Mucosa of descending colon (tissue), 3 donors: ENCODE measurements around the gene ZDHHC21. TPM values are rescaled to one million over a fixed set of nuclear protein-coding genes. Genes with fewer than 3 reads are reported as not detected.

Experiments
- ATAC-seq: fragments of 200-7000 bp; cut with Tn5 transposase; one replicate; pipeline ENCODE4 v1.9.1; 2020; ENCODE audit warnings: mild to moderate bottlenecking, moderate library complexity
- DNase-seq, 3 donors: peaks; one replicate each; pipeline ENCODE4 v3.0.0-alpha.2; 2020
- H3K36me3 ChIP-seq: fragments of 200-600 bp; one replicate; pipeline ENCODE4 v1.8.0; 2021; ENCODE audit warnings: low read depth, mild to moderate bottlenecking
- H3K4me1 ChIP-seq: fragments of 200-600 bp; one replicate; pipeline ENCODE4 v1.8.0; 2021; ENCODE audit warnings: low read depth, mild to moderate bottlenecking
- H3K4me3 ChIP-seq: fragments of 200-600 bp; one replicate; pipeline ENCODE4 v1.8.0; 2021; ENCODE audit warnings: mild to moderate bottlenecking
- H3K9me3 ChIP-seq: fragments of 200-600 bp; one replicate; pipeline ENCODE4 v1.8.0; 2021; ENCODE audit warnings: mild to moderate bottlenecking
- CTCF ChIP-seq: fragments of 200-600 bp; IDR thresholded peaks from one replicate; pipeline ENCODE4 v1.8.0; 2022; ENCODE audit warnings: antibody characterized with exemption, mild to moderate bottlenecking
- intact Hi-C, 2 donors: fragments of 100-400 bp; cut with DNase I in 1 of 2; cut with micrococcal nuclease in 1 of 2; formaldehyde crosslinking; loops; one replicate each; pipeline versions ENCODE4 v1.11.0 to v1.11.1; 2022; cut with DNase I, micrococcal nuclease
- long read RNA-seq, 2 donors: library from polyadenylated mRNA; unstranded; transcript quantifications; one replicate each; pipeline ENCODE4 v2.0.0, GENCODE V29; 2019 to 2021
- total RNA-seq, 3 donors: library from RNA; stranded (reverse); fragmentation: NEBNext Ultra II Directional in 2 of 3; extraction: Animal tissue kit (Norgen Biotek cat#: 25700) in 2 of 3; gene quantifications; one replicate each; pipeline versions ENCODE4 v1.2.1 to v1.2.4, GENCODE V29; 2021 to 2023
- donor health status: DM: no; HTN: no; CAD: no; lungs with moderate emphysema.
- donor health status: DM: no; HTN: no; CAD: no.
- donor health status: DM: no; HTN: yes; CAD: no.

ZDHHC21 gene
- total RNA-seq, result 10 to 100 TPM; 11.5 to 16.7 (median 16.6) TPM
- long read RNA-seq, donor 1, full-length matches to known transcripts, result 10 of 26 reads
- long read RNA-seq, donor 1, partial matches to known transcripts, result 3 of 26 reads
- long read RNA-seq, donor 1, other reads (novel, unspliced or antisense), result 13 of 26 reads
- long read RNA-seq, donor 2, partial matches to known transcripts, result 0 of 3 reads
- long read RNA-seq, donor 2, other reads (novel, unspliced or antisense), result 3 of 3 reads

GRCh38 chr9:14693251-14693861 lies at the start of gene ZDHHC21:
ZDHHC21 (minus strand) TSS chr9:14693432; CDS start chr9:14674340, 19,092 bp downstream.
- Histone ChIP-seq H3K4me1 (peaks cover 7% of the 10 kb centered on the region), H3K36me3 (no peaks in the 10 kb centered on the region), H3K4me3 (peak within 1 kb of the TSS; percentile 71), H3K9me3 (no peaks in the 10 kb centered on the region)
- intact Hi-C loops, result no loop called here
- no peak for TF ChIP-seq CTCF
- ATAC-seq (peak; percentile 97), DNase-seq (peak; percentile 77 to 86 (median 84))

- TF ChIP-seq CTCF, result no peak
- DNase-seq (no peak), ATAC-seq (no peak)
- Histone ChIP-seq H3K36me3 (no peaks in the 10 kb centered on the region), H3K4me1 (no peaks in the 10 kb centered on the region), H3K9me3 (no peaks in the 10 kb centered on the region), H3K4me3 (no peak overlapping the region)
- intact Hi-C loops, result no loop called here
Measured at GRCh38 chr9:14741369-14741768, 48.1 kb upstream of the ZDHHC21 start.

GRCh38 chr9:14733133-14733532 lies 39.9 kb upstream of the ZDHHC21 start:
- no peaks in the 10 kb centered on the region for H3K4me1 ChIP-seq
- no peak overlapping the region for H3K4me3 ChIP-seq
- no peaks in the 10 kb centered on the region for H3K9me3 ChIP-seq
- H3K36me3 ChIP-seq, result no peaks in the 10 kb centered on the region
- DNase-seq (no peak), ATAC-seq (no peak)
- intact Hi-C loops, result no loop called here
- TF ChIP-seq CTCF, result no peak

- H3K36me3 ChIP-seq, result no peaks in the 10 kb centered on the region
- H3K9me3 ChIP-seq, result no peaks in the 10 kb centered on the region
- ATAC-seq (no peak), DNase-seq (no peak)
- intact Hi-C loops, result no loop called here
- no peak for TF ChIP-seq CTCF
- H3K4me1 ChIP-seq, result no peaks in the 10 kb centered on the region
- no peak overlapping the region for H3K4me3 ChIP-seq
Measured at GRCh38 chr9:14731294-14731981, 38.2 kb upstream of the ZDHHC21 start.

GRCh38 chr9:14730461-14730898 lies 37.2 kb upstream of the ZDHHC21 start:
- H3K4me1 ChIP-seq, result no peaks in the 10 kb centered on the region
- intact Hi-C loops, result no loop called here
- ATAC-seq, result no peak
- no peaks in the 10 kb centered on the region for H3K36me3 ChIP-seq
- no peak overlapping the region for H3K4me3 ChIP-seq
- no peaks in the 10 kb centered on the region for H3K9me3 ChIP-seq
- TF ChIP-seq CTCF, result no peak
- DNase-seq, result no peak
